Activated naive CD4-positive, alpha-beta T cell (primary cell): ENCODE measurements around the gene ADGRF5.
"Not testable (repeated sequence)": the region's sequence is repeated elsewhere in the genome, so short reads cannot be mapped to it uniquely, and the experiment has no call there.

Experiments
- DNase-seq, 4 experiments: peaks; one replicate each; lab custom pipeline; 2025; lab: John Stamatoyannopoulos, UW

ADGRF5 gene

DNA sequence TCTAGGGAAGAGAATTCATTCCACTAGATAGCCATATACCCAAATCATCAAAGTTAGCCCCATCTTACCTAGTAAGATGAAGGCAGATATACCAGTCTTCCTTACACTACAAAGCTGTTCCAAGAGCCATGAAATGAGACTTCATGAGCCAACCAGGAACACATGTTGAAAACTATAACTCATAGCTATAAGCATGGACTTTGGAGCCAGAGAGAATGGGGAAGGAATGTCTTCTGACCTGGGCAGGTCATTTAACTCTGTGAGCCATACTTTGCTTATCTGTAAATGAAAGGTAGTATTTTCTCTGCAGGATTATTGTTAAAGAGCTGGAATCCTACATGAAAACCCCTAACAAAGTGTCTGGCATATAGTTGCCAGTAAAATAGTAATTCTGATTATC is 27.3 kb downstream of the ADGRF5 start:
- no peak for DNase-seq

GRCh38 chr6:46893648-46894047 is 28.1 kb downstream of the ADGRF5 start:
- no peak for DNase-seq

- DNase-seq: no peak
Measured at GRCh38 chr6:46891252-46891795, 30.4 kb downstream of the ADGRF5 start.

GRCh38 chr6:46888578-46888977 is 33.2 kb downstream of the ADGRF5 start:
- DNase-seq: no peak

DNA sequence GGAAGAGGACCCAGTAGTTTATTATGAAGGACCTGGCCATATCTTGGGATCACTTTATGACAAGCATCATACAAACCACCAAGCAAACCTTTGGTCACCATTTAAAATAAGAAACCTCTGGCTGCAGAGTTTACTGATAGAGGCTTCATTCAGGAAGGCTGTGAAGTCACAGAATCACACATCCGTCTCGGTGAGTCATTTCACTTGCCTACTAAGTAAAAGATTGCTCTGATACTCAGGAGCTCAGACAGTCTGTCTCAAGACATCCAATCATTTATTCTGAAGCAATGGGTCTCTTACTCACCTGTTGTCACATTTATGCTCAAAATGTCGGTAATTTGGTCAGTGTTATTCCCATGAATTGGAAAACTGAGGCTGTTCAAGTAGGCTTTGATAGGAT is 33.7 kb downstream of the ADGRF5 start:
- no peak for DNase-seq

GRCh38 chr6:46882645-46883044 is 39.1 kb downstream of the ADGRF5 start:
- no peak for DNase-seq

- no peak for DNase-seq
Measured at GRCh38 chr6:46879003-46879402, 42.7 kb downstream of the ADGRF5 start.

DNA sequence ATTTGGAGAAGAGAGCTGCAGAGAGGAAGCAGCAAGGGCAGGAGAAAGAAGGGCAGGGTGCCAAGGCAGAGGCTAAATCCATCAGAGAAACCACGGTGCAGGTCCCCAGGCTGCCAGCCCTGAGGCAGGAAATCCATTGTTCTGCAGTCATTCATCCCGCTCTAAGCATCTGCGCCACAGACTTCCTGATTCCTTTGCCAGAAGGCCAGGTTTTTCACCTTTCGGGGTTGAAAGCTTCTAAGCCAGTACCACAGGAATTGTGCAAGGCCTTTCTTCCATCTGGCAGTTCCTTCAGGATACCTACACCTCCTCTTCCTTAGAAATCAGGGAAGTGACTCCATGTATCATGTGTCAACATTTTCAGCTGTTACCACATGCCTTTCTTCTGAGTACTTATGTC is 45.6 kb downstream of the ADGRF5 start:
- no peak for DNase-seq

DNA sequence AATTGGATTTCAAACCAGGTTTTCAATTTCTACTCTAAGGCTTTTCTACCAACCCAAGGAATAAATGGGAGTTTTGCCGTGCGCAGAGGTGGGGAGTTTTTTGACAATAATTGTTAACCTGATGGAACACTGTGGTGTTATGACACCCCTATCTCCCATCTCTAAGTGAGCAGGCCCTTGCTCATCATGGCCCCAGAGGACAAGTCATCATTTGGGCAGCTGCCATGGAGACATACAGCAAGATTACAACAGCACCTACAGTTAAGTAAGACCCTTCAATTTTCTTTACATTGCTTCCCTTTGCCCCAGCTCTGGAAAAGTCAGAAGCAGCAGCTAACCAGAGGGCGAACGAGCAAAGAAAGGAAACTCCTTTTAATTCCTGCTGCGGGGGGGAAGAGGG is 54.3 kb downstream of the ADGRF5 start:
- DNase-seq: no peak

DNA sequence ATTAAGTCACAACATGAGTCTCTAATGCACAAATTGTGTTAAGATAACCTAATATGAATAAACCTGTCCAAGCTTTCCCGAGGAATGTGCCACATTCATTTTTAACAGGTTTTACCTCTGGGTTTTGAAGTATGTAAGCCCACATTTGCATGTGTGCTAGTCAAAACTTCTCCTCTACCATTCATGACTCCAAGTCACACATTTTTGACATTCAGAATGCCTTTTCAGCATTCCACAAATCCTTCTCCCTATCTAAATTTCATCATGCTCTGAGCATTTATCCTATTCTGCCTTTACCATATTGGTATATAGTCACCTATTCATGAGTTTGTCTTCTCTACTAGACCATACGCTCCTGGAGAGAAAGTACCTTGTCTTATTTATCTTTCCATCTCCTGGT is 56.5 kb downstream of the ADGRF5 start:
- DNase-seq: no peak

GRCh38 chr6:46863791-46864190 is 57.9 kb downstream of the ADGRF5 start:
- DNase-seq: no peak

- no peak for DNase-seq
Measured at GRCh38 chr6:46862381-46862780, 59.4 kb downstream of the ADGRF5 start.

DNA sequence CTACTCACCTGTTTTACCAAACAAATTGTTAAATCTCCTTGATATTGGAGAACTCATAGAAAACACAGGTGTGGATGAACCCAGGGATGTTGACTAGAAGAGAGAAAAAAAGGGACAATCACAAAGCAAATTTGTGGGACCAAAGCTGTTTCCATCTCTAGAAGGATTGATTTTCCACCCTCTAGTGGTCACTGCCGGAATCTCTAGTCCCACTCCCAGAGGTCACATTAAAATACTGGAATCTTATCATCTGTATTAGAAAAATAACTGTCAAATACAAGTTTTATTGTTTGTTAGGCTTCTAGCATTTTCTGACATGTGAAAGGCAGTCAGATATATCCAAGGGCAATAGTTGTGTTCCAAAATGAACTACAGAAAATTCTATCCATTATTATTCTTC is 65.8 kb downstream of the ADGRF5 start:
- DNase-seq: not testable (repeated sequence)

- DNase-seq: not testable (repeated sequence)
Measured at GRCh38 chr6:46851576-46851975, 70.2 kb downstream of the ADGRF5 start.

GRCh38 chr6:46850792-46851191 is 70.9 kb downstream of the ADGRF5 start:
- DNase-seq: no peak

DNA sequence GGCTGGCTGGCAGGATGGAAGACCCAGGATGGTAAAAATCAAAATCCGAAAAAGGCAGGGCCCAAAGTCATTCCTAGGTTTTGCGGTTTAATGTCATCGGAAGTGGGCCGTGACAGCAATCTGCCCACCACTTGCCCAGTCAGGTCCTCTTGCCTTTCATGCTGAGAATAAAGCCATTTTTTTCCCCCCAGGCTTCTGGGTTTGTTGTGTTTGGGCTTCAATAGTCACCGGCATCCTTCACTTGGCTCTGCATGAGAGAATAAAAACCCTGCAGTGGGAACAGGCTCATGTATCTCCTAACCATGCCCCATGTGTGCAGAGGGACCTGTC is 72.4 kb downstream of the ADGRF5 start:
- DNase-seq: no peak

DNA sequence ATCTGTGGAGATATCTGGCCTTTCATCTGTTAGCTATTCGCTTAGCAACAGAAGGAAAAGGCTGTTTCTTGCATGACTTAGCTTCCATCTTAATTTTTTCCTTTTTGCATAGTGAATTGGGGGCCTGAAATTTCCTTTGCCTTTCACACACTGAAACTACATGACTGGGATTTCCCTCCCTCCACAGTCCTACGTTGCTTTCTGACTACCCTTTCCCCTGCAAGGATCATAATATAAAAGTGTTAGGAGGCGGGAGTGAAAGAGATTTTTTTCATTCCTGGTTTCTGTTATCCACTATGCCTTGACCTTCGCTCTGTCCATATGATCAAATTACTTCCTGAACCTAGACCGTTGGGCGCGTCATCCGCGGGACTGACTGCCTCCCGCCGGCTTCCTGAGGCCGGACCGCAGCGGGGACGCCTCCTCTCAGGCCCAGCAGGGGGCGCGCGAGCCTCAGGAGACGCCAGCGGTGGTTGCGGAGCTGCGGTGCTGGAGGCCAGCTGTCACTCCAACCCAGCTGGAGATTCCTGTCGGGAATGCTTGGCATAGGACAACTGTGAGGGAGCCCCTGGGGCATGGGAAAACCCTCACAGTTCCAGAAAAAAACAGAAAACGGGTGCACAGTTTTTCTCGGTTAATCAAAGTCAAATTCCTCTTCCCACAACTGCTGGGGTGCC is 72.9 kb downstream of the ADGRF5 start:
- DNase-seq: peak; percentile 4 to 44 (median 28)

GRCh38 chr6:46845126-46845525 is 76.6 kb downstream of the ADGRF5 start:
- no peak for DNase-seq

DNA sequence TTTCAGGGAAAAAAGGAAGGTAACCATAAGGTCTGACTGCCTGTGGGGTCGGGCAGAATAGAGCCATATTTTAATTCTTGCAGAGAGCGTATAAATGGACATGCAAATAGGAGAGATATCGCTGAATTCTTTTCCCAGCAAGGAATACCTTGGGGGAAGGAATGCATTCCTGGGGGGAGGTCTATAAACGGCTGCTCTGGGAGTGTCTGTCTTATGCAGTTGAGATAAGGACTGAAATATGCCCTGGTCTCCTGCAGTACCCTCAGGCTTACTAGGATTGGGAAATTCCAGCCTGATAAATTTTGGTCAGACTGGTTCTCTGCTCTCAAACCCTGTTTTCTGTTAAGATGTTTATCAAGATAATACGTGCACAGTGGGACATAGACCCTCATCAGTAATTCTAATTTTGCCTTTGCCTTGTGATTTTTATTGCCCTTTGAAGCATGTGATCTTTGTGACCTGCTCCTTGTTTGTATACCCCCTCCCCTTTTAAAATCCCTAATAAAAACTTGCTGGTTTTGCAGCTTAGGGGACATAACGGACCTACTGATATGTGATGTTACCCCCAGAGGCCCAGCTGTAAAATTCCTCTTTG is 79.4 kb downstream of the ADGRF5 start:
- DNase-seq: not testable (repeated sequence)

- no peak for DNase-seq
Measured at GRCh38 chr6:46838033-46838432, 83.7 kb downstream of the ADGRF5 start.

- DNase-seq: not testable (repeated sequence)
Measured at GRCh38 chr6:46834991-46835390, 86.7 kb downstream of the ADGRF5 start.

DNA sequence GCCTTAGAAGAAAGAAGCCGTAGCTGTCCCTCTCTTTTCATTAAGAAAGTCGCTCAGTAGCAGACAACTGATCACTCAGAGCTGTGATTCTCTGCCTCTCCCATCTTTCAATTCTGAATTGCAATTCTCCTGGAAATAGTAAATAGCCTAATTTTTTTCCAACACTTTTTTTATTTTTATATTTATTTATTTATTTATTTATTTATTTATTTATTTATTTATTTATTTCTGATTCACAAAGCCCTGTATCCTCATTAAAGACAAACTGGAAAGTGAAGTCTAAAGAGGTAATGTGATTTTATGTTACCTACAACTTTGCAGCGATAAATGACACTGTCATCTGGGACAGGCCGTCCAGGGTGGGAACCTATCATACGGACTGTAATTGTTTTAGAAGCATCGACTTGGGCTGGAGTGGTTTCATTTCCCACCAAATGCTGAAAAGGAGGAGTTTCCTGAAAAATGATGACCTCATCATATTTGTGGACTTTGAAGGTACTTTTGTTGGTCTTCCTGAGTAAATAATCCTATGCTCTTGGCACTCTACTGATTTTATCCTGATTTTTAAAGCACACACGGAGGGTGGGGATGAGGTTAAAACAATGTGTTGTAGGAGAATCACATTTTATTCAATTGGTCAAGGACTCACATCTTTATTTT is 87.4 kb downstream of the ADGRF5 start:
- not testable (repeated sequence) for DNase-seq

- no peak for DNase-seq
Measured at GRCh38 chr6:46832816-46833215, 88.9 kb downstream of the ADGRF5 start.
